Fibroblast of skin of left biceps (primary cell): ENCODE results near the gene MCHR2.

Experiments
- DNase-seq, 2 experiments: peaks; one replicate each; pipeline ENCODE4 v3.0.0-alpha.2; 2013; ENCODE audit warnings: low read depth in 2 of 2

The MCHR2 gene

GRCh38 chr6:99905209-99906106, 88.6 kb downstream of the MCHR2 start:
- DNase-seq = peak; percentile 16 to 25

GRCh38 chr6:99901596-99902384, 92.2 kb downstream of the MCHR2 start:
- DNase-seq = no peak

- no peak for DNase-seq
Observed at GRCh38 chr6:99894815-99895214, 99.2 kb downstream of the MCHR2 start.

- DNase-seq = no peak
Observed at GRCh38 chr6:99887066-99887465, 107.0 kb downstream of the MCHR2 start.

GRCh38 chr6:99885051-99885450, 109.0 kb downstream of the MCHR2 start:
- DNase-seq = no peak

- DNase-seq = no peak
Observed at GRCh38 chr6:99882128-99882702, 111.8 kb downstream of the MCHR2 start.

- DNase-seq = no peak
Observed at GRCh38 chr6:99879431-99879830, 114.6 kb downstream of the MCHR2 start.

GRCh38 chr6:99875068-99875467, 119.0 kb downstream of the MCHR2 start:
- no peak for DNase-seq

GRCh38 chr6:99873084-99873483, 120.9 kb downstream of the MCHR2 start:
- DNase-seq = no peak

- peak in 1 of 2 experiments; percentile 14 for DNase-seq
Observed at GRCh38 chr6:99871641-99872040, 122.4 kb downstream of the MCHR2 start.
